A673 (cell line): ENCODE data around the gene ARRB1. TPM values are rescaled to one million over a fixed set of nuclear protein-coding genes. Genes with fewer than 3 reads are reported as not detected.

Source experiments
- BruUV-seq: library from RNA; stranded (reverse); fragments of 400-500 nt; replicated peaks from 2 replicates; lab custom pipeline; 2021; lab: Mats Ljungman, UMichigan
- CTCF ChIA-PET: fragments of 300-600 bp; sonication (Branson Sonifier 250); formaldehyde crosslinking; loops from one replicate; lab custom pipeline; 2022; ENCODE audit warnings: antibody characterized with exemption; lab: Charles Lee
- POLR2A ChIA-PET: fragments of 300-600 bp; sonication (Branson Sonifier 250); formaldehyde crosslinking; loops from one replicate; lab custom pipeline; 2022; ENCODE audit warnings: antibody characterized with exemption; ENCODE audit not compliant: low non-redundant PET; lab: Charles Lee
- DNase-seq: peaks from one replicate; pipeline ENCODE4 v3.0.0-alpha.2; 2015; ENCODE audit warnings: low spot score
- H3K27ac ChIP-seq: fragments of 200-600 bp; sonication (generic); 2 replicates; pipeline ENCODE4 v1.5.1; 2016; ENCODE audit warnings: mixed run types, low read depth, mild to moderate bottlenecking, mixed read lengths, antibody characterized with exemption, low read length; ENCODE audit not compliant: poor library complexity, severe bottlenecking
- H3K27me3 ChIP-seq: fragments of 200-600 bp; sonication (generic); replicated peaks from 2 replicates; pipeline ENCODE4 v1.6.1; 2017; ENCODE audit warnings: mixed run types, low read depth, mild to moderate bottlenecking, mixed read lengths, antibody characterized with exemption, low read length; ENCODE audit not compliant: insufficient read depth, poor library complexity
- H3K36me3 ChIP-seq: fragments of 200-600 bp; sonication (generic); 2 replicates; pipeline ENCODE4 v1.6.1; 2016; ENCODE audit warnings: mixed run types, mild to moderate bottlenecking, mixed read lengths, antibody characterized with exemption, low read length; ENCODE audit not compliant: insufficient read depth, poor library complexity, severe bottlenecking
- H3K4me1 ChIP-seq: fragments of 200-600 bp; sonication (generic); 2 replicates; pipeline ENCODE4 v1.6.1; 2017; ENCODE audit warnings: mixed run types, mild to moderate bottlenecking, mixed read lengths, antibody characterized with exemption, low read length; ENCODE audit not compliant: insufficient read depth, poor library complexity, severe bottlenecking
- H3K4me3 ChIP-seq: fragments of 200-600 bp; sonication (generic); 2 replicates; pipeline ENCODE4 v1.5.1; 2016; ENCODE audit warnings: low read depth, mixed run types, mild to moderate bottlenecking, mixed read lengths, low read length; ENCODE audit not compliant: poor library complexity, severe bottlenecking
- H3K9me3 ChIP-seq: fragments of 200-600 bp; sonication (generic); 2 replicates; pipeline ENCODE4 v1.6.1; 2016; ENCODE audit warnings: mixed run types, low read depth, mild to moderate bottlenecking, mixed read lengths, antibody characterized with exemption, low read length; ENCODE audit not compliant: poor library complexity, severe bottlenecking
- CTCF ChIP-seq: fragments of 300-800, 200-600 bp; sonication (generic); conservative IDR thresholded peaks from 2 replicates; pipeline ENCODE4 v1.5.1; 2017; ENCODE audit warnings: low read depth, mild to moderate bottlenecking, antibody characterized with exemption, low read length, moderate library complexity, mixed read lengths
- EZH2 ChIP-seq: fragments of 200-600 bp; sonication (generic); IDR thresholded peaks from 2 replicates; pipeline ENCODE4 v1.6.1; 2017; ENCODE audit warnings: borderline replicate concordance, low read depth, mild to moderate bottlenecking, mixed read lengths, antibody characterized with exemption, low read length; ENCODE audit not compliant: poor library complexity, severe bottlenecking
- intact Hi-C: fragments of 100-400 bp; cut with micrococcal nuclease; formaldehyde crosslinking; loops from one replicate; pipeline ENCODE4 v1.10.0; 2022; ENCODE audit not compliant: unreplicated experiment
- total RNA-seq: library from RNA; stranded (reverse); gene quantifications from 2 replicates; pipeline ENCODE4 v1.2.3, GENCODE V29; 2021

The ARRB1 gene
- total RNA-seq, 1 experiment from 2014 or later: 37.8 TPM

GRCh38 chr11:75249704-75250103, 101.8 kb downstream of the ARRB1 start:
- intact Hi-C loops: no loop called here
- CTCF ChIA-PET: interaction anchor here (0.6 to 1.2 kb wide), 3 partner anchors 109 to 406 kb away, joined by 3 to 4 read pairs (median 3); no protein-coding TSS in a partner anchor
- Histone ChIP-seq H3K36me3 (no peaks in the 10 kb centered on the region), H3K27me3 (peaks cover 9% of the 10 kb centered on the region), H3K4me3 (no peak overlapping the region), H3K27ac (no peak overlapping the region), H3K9me3 (peaks cover 11% of the 10 kb centered on the region), H3K4me1 (no peaks in the 10 kb centered on the region)
- DNase-seq: no peak
- POLR2A ChIA-PET: no interaction called here
- BruUV-seq: no TSS peak
- TF ChIP-seq EZH2: no peak

- ChIA-PET CTCF (interaction anchor here (0.6 to 2.2 kb wide), 21 partner anchors 9 to 656 kb away, joined by 3 to 65 read pairs (median 4); partner anchors contain the start of genes NEU3 and TPBGL), POLR2A (interaction anchor here (0.6 kb wide), 1 partner anchor 15 kb away, joined by 3 read pairs; no protein-coding TSS in a partner anchor)
- no peak for DNase-seq
- no TSS peak for BruUV-seq
- Histone ChIP-seq H3K36me3 (no peaks in the 10 kb centered on the region), H3K27me3 (peaks cover 17% of the 10 kb centered on the region), H3K4me1 (no peaks in the 10 kb centered on the region), H3K4me3 (no peak overlapping the region), H3K9me3 (peaks cover 11% of the 10 kb centered on the region), H3K27ac (no peak overlapping the region)
- intact Hi-C loops: loop anchor here (1.0 kb wide), 3 partner anchors 106 to 320 kb away; no protein-coding TSS in a partner anchor
- no peak; the same call in 1 of the 2 replicates for TF ChIP-seq CTCF
- no peak for TF ChIP-seq EZH2
These were observed 102.6 kb downstream of the ARRB1 start for GRCh38 chr11:75248924-75249256.

- no TSS peak for BruUV-seq
- Histone ChIP-seq H3K9me3 (no peaks in the 10 kb centered on the region), H3K27ac (no peak overlapping the region), H3K4me3 (no peak overlapping the region), H3K4me1 (no peaks in the 10 kb centered on the region), H3K36me3 (no peaks in the 10 kb centered on the region), H3K27me3 (peaks cover 29% of the 10 kb centered on the region)
- POLR2A ChIA-PET: no interaction called here
- CTCF ChIA-PET: no interaction called here
- no peak for DNase-seq
- intact Hi-C loops: no loop called here
- TF ChIP-seq EZH2 (no peak), CTCF (no peak)
These were observed 104.7 kb downstream of the ARRB1 start for GRCh38 chr11:75246671-75247350.
